Tibial nerve (tissue), 4 donors: Measurements from ENCODE around the gene SMAD3. TPM values are rescaled to one million over a fixed set of nuclear protein-coding genes. Genes with fewer than 3 reads are reported as not detected.

Experiments
- DNase-seq, 2 donors: peaks; one replicate each; pipeline ENCODE4 v3.0.0-alpha.2; 2019; ENCODE audit warnings: low spot score in 2 of 2
- H3K27ac ChIP-seq, 4 donors: fragments of 200-600 bp; sonication (generic) in 3 of 4; one replicate each; pipeline ENCODE4 v1.5.1; 2017 to 2019; ENCODE audit warnings: mild to moderate bottlenecking in 1 of 4
- H3K27me3 ChIP-seq, 2 donors: fragments of 200-600 bp; sonication (generic) in 1 of 2; one replicate each; pipeline versions ENCODE4 v1.5.1 to v1.6.0; 2017 to 2019
- H3K36me3 ChIP-seq, 3 donors: fragments of 200-600 bp; sonication (generic); one replicate each; pipeline ENCODE4 v1.5.1; 2018 to 2019
- H3K4me1 ChIP-seq, 4 donors: fragments of 200-600 bp; sonication (generic) in 3 of 4; one replicate each; pipeline ENCODE4 v1.5.1; 2017 to 2019
- H3K4me3 ChIP-seq, 4 donors: fragments of 200-600 bp; sonication (generic) in 3 of 4; one replicate each; pipeline ENCODE4 v1.5.1; 2017 to 2019; ENCODE audit warnings: mild to moderate bottlenecking in 1 of 4, moderate library complexity in 1 of 4
- H3K9me3 ChIP-seq, 4 donors: fragments of 200-600 bp; sonication (generic) in 3 of 4; one replicate each; pipeline ENCODE4 v1.5.1; 2017 to 2019
- EP300 ChIP-seq, 2 donors: sonication (generic); formaldehyde crosslinking; IDR thresholded peaks; one replicate each; pipeline ENCODE4 v1.6.1; 2017; ENCODE audit warnings: antibody characterized with exemption in 2 of 2, mild to moderate bottlenecking in 1 of 2
- POLR2A ChIP-seq, 2 donors: fragments of 450-650 bp; IDR thresholded peaks; one replicate each; pipeline ENCODE4 v1.6.1; 2017; ENCODE audit warnings: antibody characterized with exemption in 2 of 2, mild to moderate bottlenecking in 2 of 2, moderate library complexity in 2 of 2
- WGBS, 2 donors: methylation state at CpG; one replicate each; pipeline ENCODE4 v1.1.5; 2018; 5-methylcytosine and 5-hydroxymethylcytosine counted together
- total RNA-seq, 4 donors: library from RNA; depleted of rRNA; stranded (reverse); fragments of >200 nt; gene quantifications; one replicate each; pipeline ENCODE4 v1.1.0, GENCODE V29; 2016
- TF ChIP-seq, protein P1 (sequence below), 5 experiments: fragments of 200-600 bp in 3 of 5; fragments of 450-650 bp in 2 of 5; sonication (generic) in 3 of 5; IDR thresholded peaks; one replicate each; pipeline ENCODE4 v1.5.1; 2016 to 2019; ENCODE audit warnings: antibody characterized with exemption in 5 of 5, mild to moderate bottlenecking in 3 of 5, moderate library complexity in 2 of 5

The SMAD3 gene
- total RNA-seq, 4 donors from 2014 or later: 36.3 to 68.6 (median 44.1) TPM

DNA sequence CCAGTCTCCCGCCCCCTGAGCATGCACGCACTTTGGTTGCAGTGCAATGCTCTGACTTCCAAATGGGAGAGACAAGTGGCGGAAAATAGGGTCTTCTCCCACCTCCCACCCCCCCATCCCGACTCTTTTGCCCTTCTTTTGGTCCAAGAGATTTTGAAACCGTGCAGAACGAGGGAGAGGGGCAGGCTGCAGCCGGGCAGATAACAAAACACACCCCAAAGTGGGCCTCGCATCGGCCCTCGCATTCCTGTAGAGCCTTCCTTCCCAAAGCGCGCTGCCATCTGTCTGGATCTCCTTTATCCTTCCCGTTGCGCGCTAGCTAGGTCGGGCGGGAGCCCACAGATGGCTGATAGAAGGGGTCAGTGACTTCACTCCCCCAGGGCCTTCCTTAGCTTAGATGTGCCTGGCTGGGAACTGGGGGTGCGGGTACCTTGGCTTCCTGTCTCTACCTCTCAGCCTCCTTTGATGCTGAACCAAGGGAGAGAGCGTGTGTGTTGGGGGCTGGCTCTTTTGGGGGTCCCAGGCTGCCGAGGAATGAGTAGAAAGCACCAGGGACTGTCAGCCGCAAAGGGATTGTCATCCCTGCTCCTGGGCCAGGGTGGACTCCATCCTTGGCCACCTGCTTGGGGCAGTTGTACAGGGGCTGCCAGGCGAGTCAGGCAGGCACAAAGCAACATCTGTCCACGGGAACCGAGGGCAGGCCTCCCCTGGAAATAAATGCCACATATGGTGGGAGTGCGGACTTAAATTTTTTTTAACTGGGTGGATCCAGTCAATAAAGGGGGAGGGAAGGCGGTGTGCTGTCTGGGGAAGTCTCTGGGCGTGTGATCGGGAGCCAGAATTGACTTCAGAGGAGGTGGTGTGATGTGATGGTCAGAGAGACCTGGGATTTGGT lies 1.8 kb downstream of the SMAD3 start:
- no peaks in the 10 kb centered on the region for H3K27me3 ChIP-seq
- peaks cover 0 to 53% (median 25%) of the 10 kb centered on the region in 4 donors for H3K4me1 ChIP-seq
- TF ChIP-seq POLR2A (IDR thresholded peaks at IDR 0.05) (no peak), EP300 (IDR thresholded peaks at IDR 0.05) (no peak)
- TF ChIP-seq, protein P1, sequence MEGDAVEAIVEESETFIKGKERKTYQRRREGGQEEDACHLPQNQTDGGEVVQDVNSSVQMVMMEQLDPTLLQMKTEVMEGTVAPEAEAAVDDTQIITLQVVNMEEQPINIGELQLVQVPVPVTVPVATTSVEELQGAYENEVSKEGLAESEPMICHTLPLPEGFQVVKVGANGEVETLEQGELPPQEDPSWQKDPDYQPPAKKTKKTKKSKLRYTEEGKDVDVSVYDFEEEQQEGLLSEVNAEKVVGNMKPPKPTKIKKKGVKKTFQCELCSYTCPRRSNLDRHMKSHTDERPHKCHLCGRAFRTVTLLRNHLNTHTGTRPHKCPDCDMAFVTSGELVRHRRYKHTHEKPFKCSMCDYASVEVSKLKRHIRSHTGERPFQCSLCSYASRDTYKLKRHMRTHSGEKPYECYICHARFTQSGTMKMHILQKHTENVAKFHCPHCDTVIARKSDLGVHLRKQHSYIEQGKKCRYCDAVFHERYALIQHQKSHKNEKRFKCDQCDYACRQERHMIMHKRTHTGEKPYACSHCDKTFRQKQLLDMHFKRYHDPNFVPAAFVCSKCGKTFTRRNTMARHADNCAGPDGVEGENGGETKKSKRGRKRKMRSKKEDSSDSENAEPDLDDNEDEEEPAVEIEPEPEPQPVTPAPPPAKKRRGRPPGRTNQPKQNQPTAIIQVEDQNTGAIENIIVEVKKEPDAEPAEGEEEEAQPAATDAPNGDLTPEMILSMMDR (IDR thresholded peaks at IDR 0.05): no peak
- H3K36me3 ChIP-seq: peaks cover 0 to 3% (median 0%) of the 10 kb centered on the region in 3 donors
- no peaks in the 10 kb centered on the region for H3K9me3 ChIP-seq
- WGBS, 2 donors: 19 to 21% methylated on average over 28 of the region's 28 CpGs
- H3K4me3 ChIP-seq: peak overlapping the region; percentile 52 to 94 (median 73)
- no peak for DNase-seq
- peak overlapping the region in 3 of 4 donors; percentile 87 to 89 (median 88) for H3K27ac ChIP-seq

GRCh38 chr15:67067930-67068551 lies 2.6 kb downstream of the SMAD3 start:
- H3K27me3 ChIP-seq: no peaks in the 10 kb centered on the region
- H3K9me3 ChIP-seq: no peaks in the 10 kb centered on the region
- WGBS, 2 donors: 53 to 61% methylated on average over 3 of the region's 3 CpGs
- peak overlapping the region; percentile 52 to 94 (median 73) for H3K4me3 ChIP-seq
- H3K36me3 ChIP-seq: peaks cover 0 to 3% (median 0%) of the 10 kb centered on the region in 3 donors
- no peak for DNase-seq
- H3K4me1 ChIP-seq: peaks cover 0 to 59% (median 29%) of the 10 kb centered on the region in 4 donors
- TF ChIP-seq POLR2A (IDR thresholded peaks at IDR 0.05) (no peak), EP300 (IDR thresholded peaks at IDR 0.05) (no peak)
- TF ChIP-seq, protein P1 (IDR thresholded peaks at IDR 0.05): no peak
- H3K27ac ChIP-seq: peak overlapping the region in 3 of 4 donors; percentile 40 to 88 (median 87)

- Histone ChIP-seq H3K9me3 (no peaks in the 10 kb centered on the region), H3K4me1 (peaks cover 0 to 66% (median 32%) of the 10 kb centered on the region in 4 donors), H3K27me3 (no peaks in the 10 kb centered on the region), H3K36me3 (peaks cover 0 to 3% (median 0%) of the 10 kb centered on the region in 3 donors), H3K4me3 (peak overlapping the region in 2 of 4 donors; percentile 67 to 94), H3K27ac (peak overlapping the region in 3 of 4 donors; percentile 40 to 88 (median 87))
- 61 to 71% methylated on average over 6 of the region's 6 CpGs for WGBS, 2 donors
- TF ChIP-seq, protein P1 (IDR thresholded peaks at IDR 0.05): no peak
- TF ChIP-seq POLR2A (IDR thresholded peaks at IDR 0.05) (no peak), EP300 (IDR thresholded peaks at IDR 0.05) (no peak)
- DNase-seq: no peak
Measured at GRCh38 chr15:67068710-67069400, 3.5 kb downstream of the SMAD3 start.

- Histone ChIP-seq H3K27ac (no peak overlapping the region), H3K4me3 (no peak overlapping the region), H3K4me1 (peaks cover 0 to 68% (median 40%) of the 10 kb centered on the region in 4 donors), H3K27me3 (no peaks in the 10 kb centered on the region), H3K36me3 (peaks cover 0 to 3% (median 0%) of the 10 kb centered on the region in 3 donors), H3K9me3 (no peaks in the 10 kb centered on the region)
- TF ChIP-seq, protein P1 (IDR thresholded peaks at IDR 0.05): no peak
- DNase-seq: no peak
- WGBS, 2 donors: 94 to 97% methylated on average over 5 of the region's 5 CpGs
Measured at GRCh38 chr15:67070150-67070549, 4.7 kb downstream of the SMAD3 start.
